ENCODE data around the gene NFKBIZ.
A peak's percentile ranks its signal among the peaks of the same experiment; 100 is the strongest.

NFKBIZ gene

DNA sequence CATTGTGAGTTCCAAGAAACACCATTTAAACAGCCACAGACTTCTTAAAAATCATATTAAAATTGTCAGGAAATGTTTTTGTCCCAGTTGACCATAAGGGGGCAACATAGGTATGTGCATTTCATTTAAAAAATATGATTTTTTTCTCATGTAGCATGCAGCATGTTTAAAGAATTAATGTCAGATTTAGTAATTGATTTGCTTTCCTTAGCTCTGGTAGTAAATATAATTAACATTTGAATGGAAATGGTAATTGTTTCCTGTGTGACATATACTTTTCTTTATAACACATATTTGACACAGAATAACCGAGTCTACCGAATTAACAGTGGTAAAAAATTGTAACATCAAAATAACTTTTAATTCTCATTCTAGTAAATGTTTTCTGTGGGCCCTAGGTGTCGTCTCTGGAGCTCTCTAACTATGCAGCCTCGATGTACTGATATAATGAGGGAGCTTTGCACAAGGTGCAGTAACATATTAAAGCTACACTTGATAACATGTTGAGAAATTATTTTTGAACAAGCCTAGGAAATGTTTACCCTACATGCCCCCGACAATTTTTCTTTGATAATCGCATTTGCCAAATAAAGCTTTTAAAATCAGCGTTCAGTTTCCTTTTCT is 35.4 kb upstream of the NFKBIZ start:
- Mint-ChIP-seq H3K4me1 (peaks cover 40% of the 10 kb centered on the region), H3K27ac (no peak overlapping the region), H3K27me3 (ENCODE audit: low read depth, poor library complexity) (peaks cover 3% of the 10 kb centered on the region), H3K4me3 (no peak overlapping the region), H3K36me3 (ENCODE audit: low read depth) (peaks cover 3% of the 10 kb centered on the region), H3K9me3 (no peaks in the 10 kb centered on the region)
- DNase-seq, result no peak
- TF ChIP-seq CTCF (IDR thresholded peaks at IDR 0.05), result peak; percentile 52

- TF ChIP-seq CTCF (IDR thresholded peaks at IDR 0.05), result no peak
- H3K36me3 Mint-ChIP-seq (ENCODE audit: low read depth), result peaks cover 5% of the 10 kb centered on the region
- H3K27ac Mint-ChIP-seq, result peak overlapping the region; percentile 83
Observed at GRCh38 chr3:101814835-101815234, 34.5 kb upstream of the NFKBIZ start.

DNA sequence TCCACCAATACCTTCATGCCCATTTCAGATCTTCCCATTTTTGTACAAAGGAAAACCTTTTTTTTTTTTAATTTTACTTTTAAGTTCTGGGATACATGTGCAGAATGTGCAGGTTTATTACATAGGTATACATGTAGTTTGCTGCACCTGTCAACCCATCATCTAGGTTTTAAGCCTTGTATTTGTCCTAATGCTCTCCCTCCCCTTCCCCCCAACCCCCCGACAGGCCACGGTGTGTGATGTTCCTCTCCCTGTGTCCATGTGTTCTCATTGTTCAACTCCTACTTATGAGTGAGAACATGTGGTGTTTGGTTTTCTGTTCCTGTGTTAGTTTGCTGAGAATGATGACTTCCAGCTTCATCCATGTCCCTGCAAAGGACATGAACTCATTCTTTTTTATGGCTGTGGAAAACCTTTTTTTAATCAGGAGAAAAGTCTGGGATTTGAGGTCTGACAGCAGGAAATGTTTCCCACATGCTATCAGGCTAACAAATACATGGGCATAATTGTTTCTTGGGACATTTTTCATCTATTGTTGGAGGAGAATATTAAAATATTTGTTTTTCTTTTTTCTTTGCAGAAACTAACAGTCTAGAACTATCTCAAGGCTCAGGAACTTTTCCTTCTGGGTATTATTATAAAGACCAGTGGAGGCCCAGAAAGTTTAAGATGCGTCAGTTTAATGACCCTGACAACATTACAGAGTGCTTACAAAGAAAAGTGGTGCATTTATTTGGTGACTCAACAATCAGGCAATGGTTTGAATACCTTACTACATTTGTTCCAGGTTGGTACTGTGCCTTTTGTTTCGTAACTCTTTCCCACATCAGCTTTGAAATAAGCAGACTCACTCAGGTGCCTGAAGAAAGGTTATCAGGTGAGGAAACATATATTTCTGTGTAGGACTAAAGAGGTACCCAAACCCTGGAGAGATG is 32.8 kb upstream of the NFKBIZ start:
- no peak overlapping the region for H3K4me3 Mint-ChIP-seq
- DNase-seq, result no peak
- TF ChIP-seq CTCF (IDR thresholded peaks at IDR 0.05), result no peak
- H3K4me1 Mint-ChIP-seq, result peaks cover 24% of the 10 kb centered on the region
- H3K27ac Mint-ChIP-seq, result no peak overlapping the region
- H3K9me3 Mint-ChIP-seq, result no peaks in the 10 kb centered on the region
- H3K36me3 Mint-ChIP-seq (ENCODE audit: low read depth), result peaks cover 18% of the 10 kb centered on the region
- peaks cover 3% of the 10 kb centered on the region for H3K27me3 Mint-ChIP-seq (ENCODE audit: low read depth, poor library complexity)

More at GRCh38 chr3:101814835-101815234, 34.5 kb upstream of the NFKBIZ start:
- DNase-seq, result no peak
- Mint-ChIP-seq H3K4me3 (no peak overlapping the region), H3K27me3 (ENCODE audit: low read depth, poor library complexity) (peaks cover 3% of the 10 kb centered on the region), H3K4me1 (peaks cover 31% of the 10 kb centered on the region), H3K9me3 (no peaks in the 10 kb centered on the region)

GRCh38 chr3:101817992-101818391 is 31.3 kb upstream of the NFKBIZ start:
- H3K9me3 Mint-ChIP-seq, result no peaks in the 10 kb centered on the region
- H3K4me3 Mint-ChIP-seq, result no peak overlapping the region
- H3K36me3 Mint-ChIP-seq (ENCODE audit: low read depth), result peaks cover 28% of the 10 kb centered on the region
- peaks cover 22% of the 10 kb centered on the region for H3K4me1 Mint-ChIP-seq
- peaks cover 3% of the 10 kb centered on the region for H3K27me3 Mint-ChIP-seq (ENCODE audit: low read depth, poor library complexity)
- no peak overlapping the region for H3K27ac Mint-ChIP-seq
- no peak for TF ChIP-seq CTCF (IDR thresholded peaks at IDR 0.05)
- no peak for DNase-seq

- peaks cover 1% of the 10 kb centered on the region for H3K27me3 Mint-ChIP-seq (ENCODE audit: low read depth, poor library complexity)
- TF ChIP-seq CTCF (IDR thresholded peaks at IDR 0.05), result no peak
- no peak overlapping the region for H3K4me3 Mint-ChIP-seq
- peaks cover 13% of the 10 kb centered on the region for H3K4me1 Mint-ChIP-seq
- H3K36me3 Mint-ChIP-seq (ENCODE audit: low read depth), result peaks cover 28% of the 10 kb centered on the region
- no peak for DNase-seq
- no peak overlapping the region for H3K27ac Mint-ChIP-seq
- H3K9me3 Mint-ChIP-seq, result no peaks in the 10 kb centered on the region
Observed at GRCh38 chr3:101819649-101820206, 29.6 kb upstream of the NFKBIZ start.
